ENCODE data around the gene MACF1. TPM values are rescaled to one million over a fixed set of nuclear protein-coding genes. Genes with fewer than 3 reads are reported as not detected.

The MACF1 gene
- total RNA-seq, 1 donor, result 554 TPM

DNA sequence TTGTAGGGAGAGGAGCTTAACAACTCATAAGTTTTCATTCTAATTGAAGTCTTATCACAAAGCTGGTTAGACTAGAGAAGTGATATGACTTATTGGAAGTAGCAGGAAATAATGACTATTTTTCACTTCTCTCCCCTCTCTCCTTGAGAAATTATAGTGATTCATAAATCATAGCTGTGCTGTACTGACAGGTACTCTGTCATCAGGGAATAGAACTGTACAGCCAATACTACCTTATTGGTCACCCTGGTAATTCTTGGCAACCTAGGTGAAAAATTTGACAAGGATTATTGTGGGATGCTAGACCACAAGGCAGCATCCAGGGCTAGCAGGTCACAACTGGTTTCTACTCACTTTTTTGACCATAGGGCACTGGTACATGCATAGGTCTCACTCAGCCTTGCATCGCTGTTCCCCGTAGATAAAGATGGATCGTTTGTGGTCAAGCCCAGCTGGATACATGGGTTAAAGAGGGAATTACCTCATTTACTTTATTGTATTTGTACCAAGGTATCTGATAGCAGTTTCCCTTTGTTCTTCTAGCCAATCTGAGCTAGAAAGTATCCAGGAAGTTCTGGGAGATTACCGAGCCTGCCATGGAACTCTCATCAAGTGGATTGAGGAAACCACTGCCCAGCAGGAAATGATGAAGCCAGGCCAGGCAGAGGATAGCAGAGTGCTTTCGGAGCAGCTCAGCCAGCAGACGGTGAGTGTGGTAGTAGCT is 113.6 kb downstream of the MACF1 start:
- H3K4me3 ChIP-seq (ENCODE audit: low read depth, low read length), result no peak overlapping the region
- TF ChIP-seq, protein P1, sequence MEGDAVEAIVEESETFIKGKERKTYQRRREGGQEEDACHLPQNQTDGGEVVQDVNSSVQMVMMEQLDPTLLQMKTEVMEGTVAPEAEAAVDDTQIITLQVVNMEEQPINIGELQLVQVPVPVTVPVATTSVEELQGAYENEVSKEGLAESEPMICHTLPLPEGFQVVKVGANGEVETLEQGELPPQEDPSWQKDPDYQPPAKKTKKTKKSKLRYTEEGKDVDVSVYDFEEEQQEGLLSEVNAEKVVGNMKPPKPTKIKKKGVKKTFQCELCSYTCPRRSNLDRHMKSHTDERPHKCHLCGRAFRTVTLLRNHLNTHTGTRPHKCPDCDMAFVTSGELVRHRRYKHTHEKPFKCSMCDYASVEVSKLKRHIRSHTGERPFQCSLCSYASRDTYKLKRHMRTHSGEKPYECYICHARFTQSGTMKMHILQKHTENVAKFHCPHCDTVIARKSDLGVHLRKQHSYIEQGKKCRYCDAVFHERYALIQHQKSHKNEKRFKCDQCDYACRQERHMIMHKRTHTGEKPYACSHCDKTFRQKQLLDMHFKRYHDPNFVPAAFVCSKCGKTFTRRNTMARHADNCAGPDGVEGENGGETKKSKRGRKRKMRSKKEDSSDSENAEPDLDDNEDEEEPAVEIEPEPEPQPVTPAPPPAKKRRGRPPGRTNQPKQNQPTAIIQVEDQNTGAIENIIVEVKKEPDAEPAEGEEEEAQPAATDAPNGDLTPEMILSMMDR (IDR thresholded peaks at IDR 0.05; ENCODE audit: insufficient read depth, low read depth, low read length), result no peak
- no peak for DNase-seq (ENCODE audit: low read depth)

GRCh38 chr1:39321979-39322378 is 117.5 kb downstream of the MACF1 start:
- TF ChIP-seq, protein P1 (IDR thresholded peaks at IDR 0.05; ENCODE audit: insufficient read depth, low read depth, low read length), result no peak
- DNase-seq (ENCODE audit: low read depth), result no peak
- H3K4me3 ChIP-seq (ENCODE audit: low read depth, low read length), result no peak overlapping the region

DNA sequence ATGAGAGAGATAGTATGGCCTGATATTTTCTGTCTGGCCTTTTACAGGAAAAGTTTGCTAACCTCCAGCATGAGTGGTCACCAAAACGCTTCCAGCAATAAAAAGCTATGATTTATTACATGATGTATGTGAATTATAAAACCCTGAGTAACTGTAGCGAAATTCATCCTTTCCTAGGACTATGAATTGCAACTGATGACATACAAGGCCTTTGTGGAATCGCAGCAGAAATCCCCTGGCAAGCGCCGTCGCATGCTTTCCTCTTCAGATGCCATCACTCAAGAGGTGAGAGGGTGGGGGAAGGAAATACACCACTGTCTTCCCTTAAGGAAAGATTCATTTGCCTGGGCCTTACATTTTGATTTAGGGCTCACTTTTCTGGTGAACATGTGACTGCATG is 117.9 kb downstream of the MACF1 start:
- TF ChIP-seq, protein P1 (IDR thresholded peaks at IDR 0.05; ENCODE audit: insufficient read depth, low read depth, low read length), result no peak
- DNase-seq (ENCODE audit: low read depth), result no peak
- no peak overlapping the region for H3K4me3 ChIP-seq (ENCODE audit: low read depth, low read length)

DNA sequence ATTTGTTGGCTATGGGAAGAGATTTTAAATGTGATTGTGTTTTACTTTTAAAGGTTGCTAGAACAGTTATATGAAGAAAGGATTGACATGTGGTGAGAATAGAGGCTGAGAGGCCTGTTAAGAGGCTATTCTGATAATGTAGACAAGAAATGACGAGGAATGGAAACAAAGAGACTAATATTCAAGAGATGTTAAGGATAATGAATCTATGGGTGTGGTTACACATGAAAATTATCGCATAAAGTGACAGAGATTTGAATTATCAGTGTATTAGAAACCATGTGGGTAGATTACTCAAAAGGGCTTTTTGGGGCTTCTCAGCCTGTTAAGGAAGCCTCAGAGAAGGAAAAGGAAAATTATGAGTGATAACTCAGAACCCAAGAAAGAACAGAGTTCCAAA is 120.4 kb downstream of the MACF1 start:
- TF ChIP-seq, protein P1 (IDR thresholded peaks at IDR 0.05; ENCODE audit: insufficient read depth, low read depth, low read length), result no peak
- DNase-seq (ENCODE audit: low read depth), result no peak
- H3K4me3 ChIP-seq (ENCODE audit: low read depth, low read length), result no peak overlapping the region

GRCh38 chr1:39326836-39327235 is 122.3 kb downstream of the MACF1 start:
- no peak for DNase-seq (ENCODE audit: low read depth)
- TF ChIP-seq, protein P1 (IDR thresholded peaks at IDR 0.05; ENCODE audit: insufficient read depth, low read depth, low read length), result no peak
- no peak overlapping the region for H3K4me3 ChIP-seq (ENCODE audit: low read depth, low read length)

DNA sequence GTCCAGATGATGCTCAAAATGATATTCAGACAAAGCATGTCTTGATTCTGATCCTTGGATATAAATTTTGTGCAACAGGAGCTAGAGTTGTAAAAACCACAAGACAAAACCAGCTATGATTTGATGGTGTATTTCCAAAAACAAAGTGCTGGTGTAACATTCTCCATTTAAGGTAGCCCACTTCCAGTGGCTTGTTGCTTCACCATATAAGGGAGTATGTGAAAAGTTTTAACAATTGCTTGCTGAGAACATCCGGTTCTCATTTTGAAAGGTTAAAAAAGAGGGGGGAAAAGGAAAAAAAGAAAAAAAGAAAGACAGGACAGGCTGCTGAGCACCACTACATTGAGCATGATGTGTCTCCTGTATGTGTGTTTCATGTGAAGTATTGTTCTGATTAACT is 123.6 kb downstream of the MACF1 start:
- TF ChIP-seq, protein P1 (IDR thresholded peaks at IDR 0.05; ENCODE audit: insufficient read depth, low read depth, low read length), result no peak
- H3K4me3 ChIP-seq (ENCODE audit: low read depth, low read length), result no peak overlapping the region
- no peak for DNase-seq (ENCODE audit: low read depth)
